CD14-positive monocyte (primary cell): ENCODE data around the gene FGFR2. TPM values are rescaled to one million over a fixed set of nuclear protein-coding genes. Genes with fewer than 3 reads are reported as not detected.

Experiments used
- DNase-seq, 3 donors: peaks; one replicate each; pipeline ENCODE4 v3.0.0-alpha.2; 2011 to 2022
- H2AFZ ChIP-seq: 2 replicates; pipeline ENCODE4 v1.6.0; 2012; ENCODE audit warnings: mild to moderate bottlenecking, low read depth, low read length, inconsistent platforms; ENCODE audit not compliant: insufficient read depth, poor library complexity, severe bottlenecking
- H3K27ac ChIP-seq, 2 donors: 1 replicate in 1 of 2; 2 replicates in 1 of 2; pipeline ENCODE4 v1.5.1; 2012 to 2013; ENCODE audit warnings: low read length in 2 of 2, control low read depth in 1 of 2, inconsistent platforms in 1 of 2, low read depth in 1 of 2, mild to moderate bottlenecking in 1 of 2
- H3K27me3 ChIP-seq, 2 donors: one replicate each; pipeline versions ENCODE4 v1.6.0 to v1.6.1; 2011 to 2013; ENCODE audit warnings: low read length in 2 of 2; ENCODE audit not compliant: control insufficient read depth in 2 of 2, insufficient read depth in 2 of 2
- H3K36me3 ChIP-seq, 2 donors: replicated peaks in 1 of 2; 1 replicate in 1 of 2; 2 replicates in 1 of 2; pipeline versions ENCODE4 v1.5.1 to v1.6.1; 2012 to 2013; ENCODE audit warnings: low read length in 2 of 2, control low read depth in 1 of 2, inconsistent platforms in 1 of 2, mild to moderate bottlenecking in 1 of 2; ENCODE audit not compliant: insufficient read depth in 2 of 2, control insufficient read depth in 1 of 2
- H3K4me1 ChIP-seq, 2 donors: 1 replicate in 1 of 2; 2 replicates in 1 of 2; pipeline versions ENCODE4 v1.5.1 to v1.6.1; 2012 to 2013; ENCODE audit warnings: low read length in 2 of 2, control low read depth in 1 of 2, inconsistent platforms in 1 of 2, mild to moderate bottlenecking in 1 of 2, moderate library complexity in 1 of 2; ENCODE audit not compliant: insufficient read depth in 2 of 2, control insufficient read depth in 1 of 2
- H3K4me2 ChIP-seq: replicated peaks from 2 replicates; pipeline ENCODE3; 2012; ENCODE audit warnings: low read length, moderate library complexity, mild to moderate bottlenecking; ENCODE audit not compliant: poor library complexity, severe bottlenecking; ENCODE audit errors: extremely low read depth
- H3K4me3 ChIP-seq, 3 experiments: fragments of 200-600 bp in 1 of 3; sonication (generic) in 1 of 3; replicated peaks in 1 of 3; 1 replicate in 2 of 3; 2 replicates in 1 of 3; pipeline ENCODE4 v1.5.1; 2011 to 2013; ENCODE audit warnings: low read length in 3 of 3, mild to moderate bottlenecking in 3 of 3, control low read depth in 2 of 3, low read depth in 2 of 3, inconsistent platforms in 1 of 3, moderate library complexity in 1 of 3
- H3K79me2 ChIP-seq: 2 replicates; pipeline ENCODE4 v1.6.0; 2012; ENCODE audit warnings: mild to moderate bottlenecking, control low read depth, inconsistent platforms, low read length, moderate library complexity; ENCODE audit not compliant: insufficient read depth
- H3K9ac ChIP-seq: 2 replicates; pipeline ENCODE4 v1.6.0; 2017; ENCODE audit warnings: low read length, mild to moderate bottlenecking; ENCODE audit not compliant: insufficient read depth, poor library complexity, severe bottlenecking
- H3K9me3 ChIP-seq, 2 donors: replicated peaks in 1 of 2; 1 replicate in 1 of 2; 2 replicates in 1 of 2; pipeline versions ENCODE4 v1.5.1 to v1.6.1; 2012 to 2013; ENCODE audit warnings: low read length in 2 of 2, control low read depth in 1 of 2; ENCODE audit not compliant: control insufficient read depth in 1 of 2, insufficient read depth in 1 of 2
- H4K20me1 ChIP-seq: 2 replicates; pipeline ENCODE4 v1.6.0; 2012; ENCODE audit warnings: mild to moderate bottlenecking, low read length, control low read depth, moderate library complexity; ENCODE audit not compliant: insufficient read depth
- H3K27ac Mint-ChIP-seq, 7 donors: one replicate each; pipeline ENCODE4 v1.8.0; 2020; ENCODE audit warnings: mild to moderate bottlenecking in 7 of 7, mixed read lengths in 7 of 7, moderate library complexity in 6 of 7, inconsistent platforms in 2 of 7
- H3K27me3 Mint-ChIP-seq, 3 donors: one replicate each; pipeline ENCODE4 v1.8.0; 2021 to 2022; ENCODE audit warnings: low read depth in 3 of 3, mild to moderate bottlenecking in 3 of 3, mixed read lengths in 3 of 3, moderate library complexity in 3 of 3, inconsistent platforms in 1 of 3
- H3K36me3 Mint-ChIP-seq, 2 donors: one replicate each; pipeline ENCODE4 v1.8.0; 2020; ENCODE audit warnings: mixed read lengths in 2 of 2, inconsistent platforms in 1 of 2, mild to moderate bottlenecking in 1 of 2
- H3K4me1 Mint-ChIP-seq: one replicate; pipeline ENCODE4 v1.8.0; 2020; ENCODE audit warnings: mild to moderate bottlenecking, mixed read lengths
- H3K4me3 Mint-ChIP-seq, 2 donors: one replicate each; pipeline ENCODE4 v1.8.0; 2020; ENCODE audit warnings: mild to moderate bottlenecking in 2 of 2, mixed read lengths in 2 of 2, moderate library complexity in 1 of 2
- H3K9me3 Mint-ChIP-seq, 7 donors: one replicate each; pipeline ENCODE4 v1.8.0; 2020 to 2022; ENCODE audit warnings: mixed read lengths in 7 of 7, mild to moderate bottlenecking in 6 of 7, moderate library complexity in 6 of 7, inconsistent platforms in 2 of 7
- WGBS: methylation state at CpG from one replicate; pipeline ENCODE4 v1.1.5; 2013; ENCODE audit warnings: missing lambda C conversion rate; ENCODE audit not compliant: insufficient coverage; 5-methylcytosine and 5-hydroxymethylcytosine counted together
- intact Hi-C, 2 donors: fragments of 100-400 bp; cut with micrococcal nuclease; formaldehyde crosslinking; loops; one replicate each; pipeline versions ENCODE4 v1.15.0 to v1.15.1; 2023
- polyA plus RNA-seq, 3 donors: library from polyadenylated mRNA; depleted of rRNA in 1 of 3; unstranded in 2 of 3; stranded (reverse) in 1 of 3; fragments of 300-500 nt in 2 of 3; fragments of >200 nt in 1 of 3; fragmentation: Illumina TruSeq in 2 of 3; gene quantifications; 1 replicate in 2 of 3; 2 replicates in 1 of 3; pipeline ENCODE4 v1.2.3, GENCODE V29; 2012 to 2021
- TF ChIP-seq, protein P1 (sequence below): fragments of 200-600 bp; IDR thresholded peaks from one replicate; pipeline ENCODE4 v1.8.0; 2022; ENCODE audit warnings: antibody characterized with exemption, mild to moderate bottlenecking

The FGFR2 gene
- polyA plus RNA-seq, 3 donors = not detected

GRCh38 chr10:121579656-121580055, 18.6 kb downstream of the FGFR2 start:
- 87% methylated on average over 6 of the region's 8 CpGs for WGBS
- no peaks in the 10 kb centered on the region for H4K20me1 ChIP-seq
- H3K4me2 ChIP-seq = no peak overlapping the region
- Mint-ChIP-seq H3K27me3 (peaks cover 1 to 5% (median 3%) of the 10 kb centered on the region in 3 donors), H3K4me3 (no peak overlapping the region), H3K9me3 (peaks cover 0 to 3% (median 0%) of the 10 kb centered on the region in 7 donors), H3K27ac (no peak overlapping the region), H3K4me1 (no peaks in the 10 kb centered on the region), H3K36me3 (no peaks in the 10 kb centered on the region)
- no peak overlapping the region for H3K4me3 ChIP-seq
- no peak for DNase-seq
- no peaks in the 10 kb centered on the region for H3K36me3 ChIP-seq
- no peaks in the 10 kb centered on the region for H3K9me3 ChIP-seq
- no peaks in the 10 kb centered on the region for H3K4me1 ChIP-seq
- TF ChIP-seq, protein P1, sequence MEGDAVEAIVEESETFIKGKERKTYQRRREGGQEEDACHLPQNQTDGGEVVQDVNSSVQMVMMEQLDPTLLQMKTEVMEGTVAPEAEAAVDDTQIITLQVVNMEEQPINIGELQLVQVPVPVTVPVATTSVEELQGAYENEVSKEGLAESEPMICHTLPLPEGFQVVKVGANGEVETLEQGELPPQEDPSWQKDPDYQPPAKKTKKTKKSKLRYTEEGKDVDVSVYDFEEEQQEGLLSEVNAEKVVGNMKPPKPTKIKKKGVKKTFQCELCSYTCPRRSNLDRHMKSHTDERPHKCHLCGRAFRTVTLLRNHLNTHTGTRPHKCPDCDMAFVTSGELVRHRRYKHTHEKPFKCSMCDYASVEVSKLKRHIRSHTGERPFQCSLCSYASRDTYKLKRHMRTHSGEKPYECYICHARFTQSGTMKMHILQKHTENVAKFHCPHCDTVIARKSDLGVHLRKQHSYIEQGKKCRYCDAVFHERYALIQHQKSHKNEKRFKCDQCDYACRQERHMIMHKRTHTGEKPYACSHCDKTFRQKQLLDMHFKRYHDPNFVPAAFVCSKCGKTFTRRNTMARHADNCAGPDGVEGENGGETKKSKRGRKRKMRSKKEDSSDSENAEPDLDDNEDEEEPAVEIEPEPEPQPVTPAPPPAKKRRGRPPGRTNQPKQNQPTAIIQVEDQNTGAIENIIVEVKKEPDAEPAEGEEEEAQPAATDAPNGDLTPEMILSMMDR = no peak
- intact Hi-C loops = no loop called here
- no peak overlapping the region for H3K9ac ChIP-seq
- no peaks in the 10 kb centered on the region for H3K79me2 ChIP-seq
- no peaks in the 10 kb centered on the region for H3K27me3 ChIP-seq
- H2AFZ ChIP-seq = no peak overlapping the region
- no peak overlapping the region for H3K27ac ChIP-seq

- DNase-seq = no peak
- intact Hi-C loops = no loop called here
- Histone ChIP-seq H3K4me3 (no peak overlapping the region), H3K9me3 (no peaks in the 10 kb centered on the region), H4K20me1 (no peaks in the 10 kb centered on the region), H3K27me3 (no peaks in the 10 kb centered on the region), H3K36me3 (no peaks in the 10 kb centered on the region), H3K9ac (no peak overlapping the region), H3K27ac (no peak overlapping the region), H3K4me2 (no peak overlapping the region), H2AFZ (no peak overlapping the region), H3K4me1 (no peaks in the 10 kb centered on the region), H3K79me2 (no peaks in the 10 kb centered on the region)
- Mint-ChIP-seq H3K9me3 (peaks cover 0 to 2% (median 0%) of the 10 kb centered on the region in 7 donors), H3K4me1 (no peaks in the 10 kb centered on the region), H3K4me3 (no peak overlapping the region), H3K27me3 (peaks cover 1 to 5% (median 3%) of the 10 kb centered on the region in 3 donors), H3K27ac (no peak overlapping the region), H3K36me3 (no peaks in the 10 kb centered on the region)
- TF ChIP-seq, protein P1 = no peak
- 87% methylated on average over 6 of the region's 8 CpGs for WGBS
Measured at GRCh38 chr10:121578965-121579364, 19.3 kb downstream of the FGFR2 start.
